ENCODE results near the gene TIGD6. TPM values are rescaled to one million over a fixed set of nuclear protein-coding genes. Genes with fewer than 3 reads are reported as not detected.

Gene TIGD6
- total and polyA plus RNA-seq, 4 donors, result 1.3 to 2.9 (median 2.1) TPM

DNA sequence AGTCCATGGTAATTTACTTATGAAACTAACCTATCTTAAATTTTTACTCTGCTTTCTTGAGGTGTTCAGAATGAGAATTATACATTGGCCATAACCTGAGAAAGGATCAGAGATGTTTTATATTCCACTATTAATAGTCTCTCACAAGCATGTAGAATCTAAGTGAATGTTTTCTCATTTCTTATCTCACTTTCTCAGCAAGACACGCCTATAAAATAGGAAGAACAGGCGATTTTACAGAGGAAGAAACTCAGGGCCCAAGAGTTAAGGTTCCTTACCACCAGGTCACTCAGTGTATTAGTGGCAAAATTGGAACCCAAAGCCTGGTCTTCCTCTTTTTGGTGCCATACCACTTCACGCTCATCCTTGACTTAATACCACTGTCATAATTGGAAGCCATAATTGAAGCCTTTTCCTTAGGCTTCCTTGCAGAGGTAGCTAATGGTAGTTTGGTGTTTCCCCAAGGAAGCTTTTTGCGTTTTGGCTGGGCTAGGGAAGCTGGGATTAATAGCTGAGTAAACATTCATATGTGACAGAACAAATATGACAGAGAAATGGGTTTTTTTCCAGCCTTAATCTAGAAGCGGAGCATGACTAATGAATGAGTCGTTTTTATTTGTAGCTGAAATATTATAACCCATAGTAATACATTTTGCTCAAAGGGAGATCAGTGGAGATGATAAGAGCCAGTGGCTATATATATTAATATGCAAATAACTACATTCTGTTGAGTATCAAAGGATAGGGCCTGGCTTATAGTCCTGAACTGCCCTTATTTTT lies 17.0 kb upstream of the TIGD6 start:
- WGBS, result 90% methylated on average over 6 of the region's 6 CpGs
- Histone ChIP-seq H3K9me3 (ENCODE audit: control insufficient read depth in 4 of 4, low read length in 3 of 4) (no peaks in the 10 kb centered on the region), H3K9ac (ENCODE audit: low read depth in 1 of 2, low read length in 2 of 2) (no peak overlapping the region), H3K4me1 (ENCODE audit: control insufficient read depth in 4 of 4, insufficient read depth in 4 of 4, low read length in 3 of 4) (no peaks in the 10 kb centered on the region), H3K36me3 (ENCODE audit: control insufficient read depth in 4 of 4, insufficient read depth in 3 of 4, low read depth in 1 of 4, low read length in 3 of 4) (peaks cover 12 to 72% (median 55%) of the 10 kb centered on the region in 4 donors), H3K27ac (ENCODE audit: low read depth in 1 of 2, low read length in 2 of 2) (no peak overlapping the region), H3K4me3 (ENCODE audit: low read depth in 1 of 3, low read length in 3 of 3) (no peak overlapping the region), H3K27me3 (ENCODE audit: control insufficient read depth in 4 of 4, insufficient read depth in 4 of 4, low read length in 3 of 4) (no peaks in the 10 kb centered on the region)
- TF ChIP-seq, protein P1, sequence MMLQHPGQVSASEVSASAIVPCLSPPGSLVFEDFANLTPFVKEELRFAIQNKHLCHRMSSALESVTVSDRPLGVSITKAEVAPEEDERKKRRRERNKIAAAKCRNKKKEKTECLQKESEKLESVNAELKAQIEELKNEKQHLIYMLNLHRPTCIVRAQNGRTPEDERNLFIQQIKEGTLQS (IDR thresholded peaks at IDR 0.05), result no peak
- no peak for DNase-seq (ENCODE audit: low spot score)

DNA sequence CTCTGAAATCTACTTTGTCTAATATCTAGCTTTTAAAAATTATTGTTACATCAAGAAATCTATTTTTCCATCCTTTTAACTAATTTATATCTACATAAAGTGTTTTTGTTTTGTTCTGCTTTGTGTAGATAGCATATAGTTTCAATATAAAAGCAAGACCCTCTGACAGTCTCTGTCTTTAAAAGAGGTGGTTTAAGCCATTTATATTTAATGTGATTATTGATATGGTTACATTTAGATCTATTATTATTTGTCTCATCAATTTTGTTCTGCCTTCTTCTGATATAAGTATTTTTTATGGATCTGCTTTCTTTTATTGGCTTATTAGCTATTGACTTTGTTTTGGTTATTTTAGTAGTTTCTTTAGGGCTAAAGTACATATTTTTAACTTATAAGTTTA lies 16.1 kb upstream of the TIGD6 start:
- H3K9me3 ChIP-seq (ENCODE audit: control insufficient read depth in 4 of 4, low read length in 3 of 4), result no peaks in the 10 kb centered on the region
- DNase-seq (ENCODE audit: low spot score), result no peak
- no peak for TF ChIP-seq GABPA (IDR thresholded peaks at IDR 0.05 in 1 of 2, conservative IDR thresholded peaks at IDR 0.05 in 1 of 2)
- TF ChIP-seq, protein P2, sequence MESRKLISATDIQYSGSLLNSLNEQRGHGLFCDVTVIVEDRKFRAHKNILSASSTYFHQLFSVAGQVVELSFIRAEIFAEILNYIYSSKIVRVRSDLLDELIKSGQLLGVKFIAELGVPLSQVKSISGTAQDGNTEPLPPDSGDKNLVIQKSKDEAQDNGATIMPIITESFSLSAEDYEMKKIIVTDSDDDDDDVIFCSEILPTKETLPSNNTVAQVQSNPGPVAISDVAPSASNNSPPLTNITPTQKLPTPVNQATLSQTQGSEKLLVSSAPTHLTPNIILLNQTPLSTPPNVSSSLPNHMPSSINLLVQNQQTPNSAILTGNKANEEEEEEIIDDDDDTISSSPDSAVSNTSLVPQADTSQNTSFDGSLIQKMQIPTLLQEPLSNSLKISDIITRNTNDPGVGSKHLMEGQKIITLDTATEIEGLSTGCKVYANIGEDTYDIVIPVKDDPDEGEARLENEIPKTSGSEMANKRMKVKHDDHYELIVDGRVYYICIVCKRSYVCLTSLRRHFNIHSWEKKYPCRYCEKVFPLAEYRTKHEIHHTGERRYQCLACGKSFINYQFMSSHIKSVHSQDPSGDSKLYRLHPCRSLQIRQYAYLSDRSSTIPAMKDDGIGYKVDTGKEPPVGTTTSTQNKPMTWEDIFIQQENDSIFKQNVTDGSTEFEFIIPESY (IDR thresholded peaks at IDR 0.05), result no peak
- TF ChIP-seq, protein P3, sequence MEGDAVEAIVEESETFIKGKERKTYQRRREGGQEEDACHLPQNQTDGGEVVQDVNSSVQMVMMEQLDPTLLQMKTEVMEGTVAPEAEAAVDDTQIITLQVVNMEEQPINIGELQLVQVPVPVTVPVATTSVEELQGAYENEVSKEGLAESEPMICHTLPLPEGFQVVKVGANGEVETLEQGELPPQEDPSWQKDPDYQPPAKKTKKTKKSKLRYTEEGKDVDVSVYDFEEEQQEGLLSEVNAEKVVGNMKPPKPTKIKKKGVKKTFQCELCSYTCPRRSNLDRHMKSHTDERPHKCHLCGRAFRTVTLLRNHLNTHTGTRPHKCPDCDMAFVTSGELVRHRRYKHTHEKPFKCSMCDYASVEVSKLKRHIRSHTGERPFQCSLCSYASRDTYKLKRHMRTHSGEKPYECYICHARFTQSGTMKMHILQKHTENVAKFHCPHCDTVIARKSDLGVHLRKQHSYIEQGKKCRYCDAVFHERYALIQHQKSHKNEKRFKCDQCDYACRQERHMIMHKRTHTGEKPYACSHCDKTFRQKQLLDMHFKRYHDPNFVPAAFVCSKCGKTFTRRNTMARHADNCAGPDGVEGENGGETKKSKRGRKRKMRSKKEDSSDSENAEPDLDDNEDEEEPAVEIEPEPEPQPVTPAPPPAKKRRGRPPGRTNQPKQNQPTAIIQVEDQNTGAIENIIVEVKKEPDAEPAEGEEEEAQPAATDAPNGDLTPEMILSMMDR (IDR thresholded peaks at IDR 0.05; ENCODE audit: low read depth, low read length, missing input control), result no peak
- no peak for TF ChIP-seq FOXA1 (IDR thresholded peaks at IDR 0.05)
- TF ChIP-seq, protein P4, sequence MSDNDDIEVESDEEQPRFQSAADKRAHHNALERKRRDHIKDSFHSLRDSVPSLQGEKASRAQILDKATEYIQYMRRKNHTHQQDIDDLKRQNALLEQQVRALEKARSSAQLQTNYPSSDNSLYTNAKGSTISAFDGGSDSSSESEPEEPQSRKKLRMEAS (IDR thresholded peaks at IDR 0.05), result no peak
- no peak overlapping the region for H3K9ac ChIP-seq (ENCODE audit: low read depth in 1 of 2, low read length in 2 of 2)
- no peaks in the 10 kb centered on the region for H3K27me3 ChIP-seq (ENCODE audit: control insufficient read depth in 4 of 4, insufficient read depth in 4 of 4, low read length in 3 of 4)
- H3K36me3 ChIP-seq (ENCODE audit: control insufficient read depth in 4 of 4, insufficient read depth in 3 of 4, low read depth in 1 of 4, low read length in 3 of 4), result peaks cover 10 to 78% (median 57%) of the 10 kb centered on the region in 4 donors
- no peak overlapping the region for H3K4me3 ChIP-seq (ENCODE audit: low read depth in 1 of 3, low read length in 3 of 3)
- no peaks in the 10 kb centered on the region for H3K4me1 ChIP-seq (ENCODE audit: control insufficient read depth in 4 of 4, insufficient read depth in 4 of 4, low read length in 3 of 4)
- no peak overlapping the region for H3K27ac ChIP-seq (ENCODE audit: low read depth in 1 of 2, low read length in 2 of 2)

DNA sequence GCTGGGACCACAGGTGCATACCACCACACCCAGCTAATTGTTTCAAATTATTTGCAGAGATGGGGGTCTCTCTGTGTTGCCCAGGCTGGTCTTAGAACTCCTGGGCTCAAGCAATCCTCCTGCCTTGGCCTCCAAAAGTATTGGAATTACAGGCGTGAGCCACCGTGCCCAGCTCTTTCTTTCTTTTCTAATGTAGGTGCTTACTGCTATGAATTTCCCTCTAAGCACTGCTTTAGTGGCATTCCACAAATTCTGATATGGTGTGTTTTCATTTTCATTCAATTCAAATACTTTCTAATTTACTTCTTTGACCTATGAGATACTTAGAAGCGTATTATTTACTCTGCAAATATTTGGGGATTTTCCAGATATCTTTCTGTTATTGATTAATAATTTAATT lies 15.0 kb upstream of the TIGD6 start:
- no peak overlapping the region for H3K27ac ChIP-seq (ENCODE audit: low read depth in 1 of 2, low read length in 2 of 2)
- H3K27me3 ChIP-seq (ENCODE audit: control insufficient read depth in 4 of 4, insufficient read depth in 4 of 4, low read length in 3 of 4), result no peaks in the 10 kb centered on the region
- DNase-seq (ENCODE audit: low spot score), result no peak
- no peaks in the 10 kb centered on the region for H3K4me1 ChIP-seq (ENCODE audit: control insufficient read depth in 4 of 4, insufficient read depth in 4 of 4, low read length in 3 of 4)
- H3K36me3 ChIP-seq (ENCODE audit: control insufficient read depth in 4 of 4, insufficient read depth in 3 of 4, low read depth in 1 of 4, low read length in 3 of 4), result peaks cover 10 to 77% (median 56%) of the 10 kb centered on the region in 4 donors
- no peak overlapping the region for H3K9ac ChIP-seq (ENCODE audit: low read depth in 1 of 2, low read length in 2 of 2)
- H3K4me3 ChIP-seq (ENCODE audit: low read depth in 1 of 3, low read length in 3 of 3), result no peak overlapping the region
- H3K9me3 ChIP-seq (ENCODE audit: control insufficient read depth in 4 of 4, low read length in 3 of 4), result no peaks in the 10 kb centered on the region
- TF ChIP-seq FOXA2 (IDR thresholded peaks at IDR 0.05), result no peak
- TF ChIP-seq RAD21 (IDR thresholded peaks at IDR 0.05), result no peak
- TF ChIP-seq, protein P2 (IDR thresholded peaks at IDR 0.05), result no peak
- TF ChIP-seq, protein P3 (IDR thresholded peaks at IDR 0.05; ENCODE audit: low read depth, low read length, missing input control), result no peak
- TF ChIP-seq RXRA (IDR thresholded peaks at IDR 0.05), result no peak
- TF ChIP-seq, protein P4 (IDR thresholded peaks at IDR 0.05), result no peak
- no peak for TF ChIP-seq TAF1 (conservative IDR thresholded peaks at IDR 0.05)
- TF ChIP-seq NR2F2 (IDR thresholded peaks at IDR 0.05), result no peak
- no peak for TF ChIP-seq GABPA (IDR thresholded peaks at IDR 0.05 in 1 of 2, conservative IDR thresholded peaks at IDR 0.05 in 1 of 2)
- TF ChIP-seq, protein P1 (IDR thresholded peaks at IDR 0.05), result no peak
- WGBS, result 97% methylated on average over 3 of the region's 3 CpGs
